GM12892 (cell line): ENCODE results near the gene VGF.

Experiments
- POLR2A ChIP-seq: IDR thresholded peaks from 2 replicates; pipeline ENCODE4 v1.6.1; 2011; ENCODE audit warnings: low read depth, low read length, control low read depth
- POLR2AphosphoS5 ChIP-seq: IDR thresholded peaks from 2 replicates; pipeline ENCODE4 v1.6.1; 2011; ENCODE audit warnings: low read depth, low read length, control low read depth

- TF ChIP-seq POLR2AphosphoS5 (no peak), POLR2A (no peak)
Measured at GRCh38 chr7:101151908-101152651, 13.3 kb downstream of the VGF start.
